WTC11 (cell line): ENCODE data around the gene CCNT1. TPM values are rescaled to one million over a fixed set of nuclear protein-coding genes. Genes with fewer than 3 reads are reported as not detected.
A peak's percentile ranks its signal among the peaks of the same experiment; 100 is the strongest.

Experiments
- ATAC-seq: fragments of 200-7000 bp; cut with Tn5 transposase; 2 replicates; pipeline ENCODE4 v1.10.0; 2021; ENCODE audit warnings: mild to moderate bottlenecking, moderate library complexity
- Bru-seq: library from RNA; stranded (reverse); fragments of 400-500 nt; gene quantifications from one replicate; lab custom pipeline; 2021; lab: Mats Ljungman, UMichigan
- CTCF ChIA-PET: fragments of 300-600 bp; sonication (Branson Sonifier 250); formaldehyde crosslinking; loops from one replicate; lab custom pipeline; 2021; ENCODE audit warnings: antibody characterized with exemption; lab: Charles Lee
- POLR2A ChIA-PET: fragments of 350-600 bp; sonication (Branson Sonifier 250); formaldehyde crosslinking; loops from one replicate; lab custom pipeline; 2021; ENCODE audit warnings: antibody characterized with exemption; lab: Charles Lee
- DNase-seq: peaks from one replicate; pipeline ENCODE4 v3.0.0; 2021; ENCODE audit warnings: low spot score
- H3K27ac Mint-ChIP-seq: 2 replicates; pipeline ENCODE4 v1.8.0; 2021; ENCODE audit warnings: mixed read lengths
- H3K27me3 Mint-ChIP-seq: 2 replicates; pipeline ENCODE4 v1.8.0; 2021; ENCODE audit warnings: low read depth, mild to moderate bottlenecking, moderate library complexity, mixed read lengths
- H3K36me3 Mint-ChIP-seq: 2 replicates; pipeline ENCODE4 v1.8.0; 2021; ENCODE audit warnings: mixed read lengths
- H3K4me1 Mint-ChIP-seq: 2 replicates; pipeline ENCODE4 v1.8.0; 2022; ENCODE audit warnings: mixed read lengths
- H3K4me3 Mint-ChIP-seq: 2 replicates; pipeline ENCODE4 v1.8.0; 2021; ENCODE audit warnings: mild to moderate bottlenecking, moderate library complexity, mixed read lengths
- H3K9me3 Mint-ChIP-seq: 2 replicates; pipeline ENCODE4 v1.8.0; 2021; ENCODE audit warnings: mixed read lengths
- AFF4 ChIP-seq: sonication (generic); formaldehyde crosslinking; IDR thresholded peaks from 2 replicates; pipeline ENCODE4 v1.8.1; 2023; ENCODE audit warnings: mild to moderate bottlenecking, missing genetic modification reagents, borderline replicate concordance
- FOXP1 ChIP-seq: sonication (generic); formaldehyde crosslinking; IDR thresholded peaks from 2 replicates; pipeline ENCODE4 v1.8.0; 2022; ENCODE audit warnings: missing genetic modification reagents, mild to moderate bottlenecking, moderate library complexity, borderline replicate concordance
- FOXP4 ChIP-seq: sonication (generic); formaldehyde crosslinking; IDR thresholded peaks from 2 replicates; pipeline ENCODE4 v1.8.0; 2022; ENCODE audit warnings: mild to moderate bottlenecking, missing genetic modification reagents
- HMGA2 ChIP-seq: fragments of 250-450 bp; sonication (Bioruptor Pico); IDR thresholded peaks from 2 replicates; pipeline ENCODE4 v1.4.0; 2021; ENCODE audit warnings: mild to moderate bottlenecking, moderate library complexity
- HMGXB4 ChIP-seq: sonication (generic); formaldehyde crosslinking; IDR thresholded peaks from 2 replicates; pipeline ENCODE4 v1.8.1; 2023; ENCODE audit warnings: mild to moderate bottlenecking, moderate library complexity, missing genetic modification reagents
- KAT7 ChIP-seq: sonication (generic); formaldehyde crosslinking; IDR thresholded peaks from 2 replicates; pipeline ENCODE4 v1.8.1; 2023; ENCODE audit warnings: missing genetic modification reagents, mild to moderate bottlenecking, borderline replicate concordance
- OVOL2 ChIP-seq: fragments of 250-450 bp; sonication (Bioruptor Pico); IDR thresholded peaks from 2 replicates; pipeline ENCODE4 v1.9.0; 2021; ENCODE audit warnings: mild to moderate bottlenecking, borderline replicate concordance
- PRDM15 ChIP-seq: sonication (generic); formaldehyde crosslinking; IDR thresholded peaks from 2 replicates; pipeline ENCODE4 v1.8.0; 2022; ENCODE audit warnings: missing genetic modification reagents
- PREB ChIP-seq: sonication (generic); formaldehyde crosslinking; IDR thresholded peaks from 2 replicates; pipeline ENCODE4 v1.8.1; 2022; ENCODE audit warnings: mild to moderate bottlenecking, missing genetic modification reagents, moderate library complexity, borderline replicate concordance
- STAT6 ChIP-seq: sonication (generic); formaldehyde crosslinking; conservative IDR thresholded peaks from 2 replicates; pipeline ENCODE4 v1.8.1; 2023; ENCODE audit warnings: mild to moderate bottlenecking, low read depth, missing genetic modification reagents, moderate library complexity
- USF1 ChIP-seq: sonication (generic); formaldehyde crosslinking; IDR thresholded peaks from 2 replicates; pipeline ENCODE4 v1.8.0; 2022; ENCODE audit warnings: mild to moderate bottlenecking, missing genetic modification reagents
- USF2 ChIP-seq: sonication (generic); formaldehyde crosslinking; IDR thresholded peaks from 2 replicates; pipeline ENCODE4 v1.8.1; 2023; ENCODE audit warnings: mild to moderate bottlenecking, missing genetic modification reagents, moderate library complexity
- ZNF416 ChIP-seq: fragments of 250-450 bp; sonication (Bioruptor Pico); IDR thresholded peaks from 2 replicates; pipeline ENCODE4 v1.9.0; 2021; ENCODE audit warnings: mild to moderate bottlenecking, inconsistent platforms
- ZSCAN18 ChIP-seq: fragments of 250-450 bp; sonication (Bioruptor Pico); IDR thresholded peaks from 2 replicates; pipeline ENCODE4 v2.1.2; 2022; ENCODE audit warnings: mild to moderate bottlenecking, moderate library complexity
- long read RNA-seq, 3 experiments: library from RNA in 1 of 3; library from capped mRNA in 1 of 3; library from polyadenylated mRNA in 1 of 3; unstranded in 2 of 3; stranded (forward) in 1 of 3; transcript quantifications; one replicate each; pipeline ENCODE4 v2.0.0, GENCODE V29; 2021
- total RNA-seq: library from RNA; stranded (reverse); gene quantifications from 3 replicates; pipeline ENCODE4 v1.2.3, GENCODE V29; 2021

CCNT1 gene
- total RNA-seq (34.3 to 42.0 TPM (median 41.8 TPM) in 3 replicates), Bru-seq, nascent RNA (percentile 91 among the genes with signal in this experiment)
- long read RNA-seq, experiment 1, full-length matches to known transcripts: 7 of 49 reads
- long read RNA-seq, experiment 1, partial matches to known transcripts: 1 of 49 reads
- long read RNA-seq, experiment 1, other reads (novel, unspliced or antisense): 41 of 49 reads
- long read RNA-seq, experiment 2, full-length matches to known transcripts: 1 of 24 reads
- long read RNA-seq, experiment 2, partial matches to known transcripts: 0 of 24 reads
- long read RNA-seq, experiment 2, other reads (novel, unspliced or antisense): 23 of 24 reads
- long read RNA-seq, experiment 3, full-length matches to known transcripts: 2 of 4 reads
- long read RNA-seq, experiment 3, partial matches to known transcripts: 1 of 4 reads
- long read RNA-seq, experiment 3, other reads (novel, unspliced or antisense): 1 of 4 reads

GRCh38 chr12:48716493-48717251 is at the start of gene CCNT1:
Gene CCNT1, minus strand, starts transcription at chr12:48716707. Its CDS starts 32 bp downstream, at chr12:48716675.
- ATAC-seq: peak; percentile 97
- H3K9me3 Mint-ChIP-seq: peaks cover 28% of the 10 kb centered on the region
- H3K27me3 Mint-ChIP-seq: peaks cover 13% of the 10 kb centered on the region; the same call in 1 of the 2 replicates
- H3K4me3 Mint-ChIP-seq: peak within 1 kb of the TSS; percentile 91
- H3K27ac Mint-ChIP-seq: peak within 1 kb of the TSS; percentile 98
- peak; percentile 95 for DNase-seq
- ChIA-PET POLR2A (no interaction called here), CTCF (no interaction called here)
- H3K4me1 Mint-ChIP-seq: peaks cover 12% of the 10 kb centered on the region
- peaks cover 34% of the 10 kb centered on the region for H3K36me3 Mint-ChIP-seq
- TF ChIP-seq FOXP1 (CRISPR knock-in tag): peak; percentile 64
- TF ChIP-seq ZSCAN18 (CRISPR knock-in tag): no peak
- TF ChIP-seq KAT7 (CRISPR knock-in tag): no peak; the same call in 1 of the 2 replicates
- peak; percentile 52; the same call in 1 of the 2 replicates for TF ChIP-seq HMGXB4 (CRISPR knock-in tag)
- peak; percentile 99 for TF ChIP-seq USF2 (CRISPR knock-in tag)
- no peak for TF ChIP-seq AFF4
- peak; percentile 99 for TF ChIP-seq USF1
- no peak for TF ChIP-seq HMGA2 (CRISPR knock-in tag)
- TF ChIP-seq STAT6: no peak
- TF ChIP-seq PRDM15 (CRISPR knock-in tag): no peak
- TF ChIP-seq PREB (CRISPR knock-in tag): no peak
- TF ChIP-seq ZNF416 (CRISPR knock-in tag): no peak
- no peak for TF ChIP-seq OVOL2 (CRISPR knock-in tag)
- TF ChIP-seq FOXP4 (CRISPR knock-in tag): peak; percentile 40
